Muscle of leg (tissue), 16 donors: ENCODE data around the gene PPP4R4. TPM values are rescaled to one million over a fixed set of nuclear protein-coding genes. Genes with fewer than 3 reads are reported as not detected.

ENCODE experiments used
- DNase-seq: peaks from one replicate; pipeline ENCODE4 v3.0.0; 2013
- H3K27ac ChIP-seq: one replicate; pipeline ENCODE4 v1.5.1; 2013; ENCODE audit warnings: mild to moderate bottlenecking, low read length, control low read depth
- H3K27me3 ChIP-seq: one replicate; pipeline ENCODE4 v1.6.1; 2013; ENCODE audit warnings: low read length; ENCODE audit not compliant: control insufficient read depth, insufficient read depth
- H3K36me3 ChIP-seq: one replicate; pipeline ENCODE4 v1.6.1; 2013; ENCODE audit warnings: low read length; ENCODE audit not compliant: control insufficient read depth, insufficient read depth
- H3K4me1 ChIP-seq: one replicate; pipeline ENCODE4 v1.6.1; 2013; ENCODE audit warnings: low read length; ENCODE audit not compliant: control insufficient read depth, insufficient read depth
- H3K4me3 ChIP-seq: one replicate; pipeline ENCODE4 v1.5.1; 2013; ENCODE audit warnings: low read length, control low read depth
- H3K9me3 ChIP-seq: replicated peaks from 2 replicates; pipeline ENCODE4 v1.6.1; 2013; ENCODE audit warnings: low read depth, low read length; ENCODE audit not compliant: control insufficient read depth
- WGBS: methylation state at CpG from one replicate; pipeline ENCODE4 v1.1.5; 2013; ENCODE audit warnings: missing lambda C conversion rate; ENCODE audit not compliant: insufficient coverage; 5-methylcytosine and 5-hydroxymethylcytosine counted together
- long read RNA-seq, 11 donors: transcript quantifications; one replicate each; lab custom pipeline, GENCODE V29; 2026
- polyA plus RNA-seq, 8 donors: library from polyadenylated mRNA; unstranded; fragments of 120-200 nt; gene quantifications; one replicate each; pipeline versions ENCODE4 v1.2.1 to v1.2.3, GENCODE V29; 2013; ENCODE audit warnings: inconsistent platforms in 1 of 8, low replicate concordance in 1 of 8; ENCODE audit not compliant: insufficient read length in 8 of 8, insufficient read depth in 1 of 8
- total RNA-seq: library from RNA; stranded (reverse); fragments of 120-200 nt; gene quantifications from one replicate; pipeline ENCODE4 v1.2.4, GENCODE V29; 2013

Gene PPP4R4
- total RNA-seq: 0.09 TPM
- under 1 TPM; 0.08 to 0.16 (median 0.10) TPM for polyA plus RNA-seq
- long read RNA-seq, donor 1: 0 reads
- long read RNA-seq, donor 2: 0 reads
- long read RNA-seq, donor 3: 0 reads
- long read RNA-seq, donor 4: 0 reads
- long read RNA-seq, donor 5: 0 reads
- long read RNA-seq, donor 6: 0 reads
- long read RNA-seq, donor 7: 0 reads
- long read RNA-seq, donor 8: 0 reads
- long read RNA-seq, donor 9: 0 reads
- long read RNA-seq, donor 10: 0 reads
- long read RNA-seq, donor 11: 0 reads

DNA sequence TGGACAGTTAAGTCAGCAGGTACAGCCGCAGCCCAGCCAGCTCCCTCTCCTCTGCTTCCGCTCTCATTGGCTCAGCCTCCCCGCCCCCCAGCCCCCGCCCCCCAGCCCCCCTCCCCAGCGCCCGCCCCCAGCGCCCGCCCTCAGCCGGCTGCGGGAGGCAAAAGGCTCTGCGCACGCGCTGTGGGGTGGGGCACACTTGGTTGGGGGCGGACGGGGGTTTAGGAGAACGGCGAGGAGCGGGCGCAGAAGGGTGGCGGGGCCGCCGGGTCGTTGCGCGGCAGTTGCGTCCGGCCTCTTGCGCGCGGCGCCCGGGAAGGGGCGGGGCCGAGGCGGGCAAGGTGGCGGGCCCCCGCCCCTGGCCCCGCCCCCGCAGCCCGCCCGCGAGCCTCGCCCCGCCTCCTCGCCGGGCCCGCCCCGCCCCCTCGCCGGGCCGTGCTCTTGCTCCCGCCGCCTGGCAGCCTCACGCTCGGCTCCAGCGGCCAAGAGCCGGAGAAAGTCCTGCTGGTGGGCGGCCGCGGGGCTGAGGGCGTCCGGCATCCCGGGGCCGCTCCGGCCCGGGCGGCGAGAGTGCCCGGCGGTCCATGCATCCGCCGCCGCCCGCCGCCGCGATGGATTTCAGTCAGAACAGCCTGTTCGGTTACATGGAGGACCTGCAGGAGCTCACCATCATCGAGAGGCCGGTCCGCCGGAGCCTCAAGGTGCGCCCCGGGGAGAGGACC lies at the start of gene PPP4R4:
Gene PPP4R4 (plus strand): TSS at position 438 of the 719 bp plus-strand sequence. CDS start 144 bp downstream, at position 582.
- H3K4me1 ChIP-seq: peaks cover 16% of the 10 kb centered on the region
- H3K36me3 ChIP-seq: no peaks in the 10 kb centered on the region
- H3K27me3 ChIP-seq: peaks cover 38% of the 10 kb centered on the region
- H3K27ac ChIP-seq: no peak within 1 kb of the TSS
- peak; percentile 88 for DNase-seq
- WGBS: under 1% methylated on average over 69 of the region's 84 CpGs
- H3K9me3 ChIP-seq: no peaks in the 10 kb centered on the region
- peak within 1 kb of the TSS; percentile 64 for H3K4me3 ChIP-seq

- Histone ChIP-seq H3K4me3 (no peak overlapping the region), H3K4me1 (no peaks in the 10 kb centered on the region), H3K27ac (no peak overlapping the region), H3K36me3 (no peaks in the 10 kb centered on the region), H3K27me3 (peaks cover 4% of the 10 kb centered on the region), H3K9me3 (no peaks in the 10 kb centered on the region)
- 75% methylated on average over 5 of the region's 9 CpGs for WGBS
- no peak for DNase-seq
Observed at GRCh38 chr14:94124582-94125377, 49.3 kb upstream of the PPP4R4 start.

GRCh38 chr14:94125659-94126418 lies 48.3 kb upstream of the PPP4R4 start:
- Histone ChIP-seq H3K4me1 (peaks cover 2% of the 10 kb centered on the region), H3K4me3 (no peak overlapping the region), H3K27ac (no peak overlapping the region), H3K27me3 (peaks cover 4% of the 10 kb centered on the region), H3K36me3 (no peaks in the 10 kb centered on the region), H3K9me3 (no peaks in the 10 kb centered on the region)
- no peak for DNase-seq
- WGBS: 92% methylated on average over 3 of the region's 6 CpGs

- no CpG with 5 or more reads among the region's 1 CpG for WGBS
Observed at GRCh38 chr14:94126419-94126677, 47.8 kb upstream of the PPP4R4 start.

DNA sequence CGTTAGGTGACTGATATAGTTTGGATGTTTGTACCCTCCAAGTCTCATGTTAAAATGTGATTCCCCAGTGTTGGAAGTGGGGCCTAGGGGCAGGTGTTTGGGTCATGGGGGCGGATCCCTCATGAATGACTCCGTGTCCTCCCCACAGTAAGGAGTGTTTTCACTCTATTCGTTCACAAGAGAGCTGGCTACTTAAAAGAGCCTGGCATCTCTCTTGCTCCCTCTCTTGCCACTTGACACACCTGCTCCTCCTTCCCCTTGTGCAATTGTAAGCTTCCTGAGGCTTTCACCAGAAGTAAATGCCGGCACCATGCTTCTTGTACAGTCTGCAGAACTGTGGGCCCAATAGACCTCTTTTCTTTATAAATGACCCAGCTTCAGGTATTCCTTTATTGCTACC lies 47.3 kb upstream of the PPP4R4 start:
- Histone ChIP-seq H3K27ac (no peak overlapping the region), H3K4me3 (no peak overlapping the region), H3K9me3 (no peaks in the 10 kb centered on the region), H3K27me3 (peaks cover 4% of the 10 kb centered on the region), H3K36me3 (no peaks in the 10 kb centered on the region), H3K4me1 (peaks cover 2% of the 10 kb centered on the region)
- DNase-seq: no peak
- 80% methylated on average over 2 of the region's 5 CpGs for WGBS

More at GRCh38 chr14:94126419-94126677, 47.8 kb upstream of the PPP4R4 start:
- peaks cover 4% of the 10 kb centered on the region for H3K27me3 ChIP-seq
- H3K27ac ChIP-seq: no peak overlapping the region
- DNase-seq: no peak
- H3K9me3 ChIP-seq: no peaks in the 10 kb centered on the region
- H3K4me1 ChIP-seq: peaks cover 2% of the 10 kb centered on the region
- no peaks in the 10 kb centered on the region for H3K36me3 ChIP-seq
- no peak overlapping the region for H3K4me3 ChIP-seq

GRCh38 chr14:94127330-94127729 lies 46.8 kb upstream of the PPP4R4 start:
- Histone ChIP-seq H3K4me3 (no peak overlapping the region), H3K27me3 (peaks cover 2% of the 10 kb centered on the region), H3K36me3 (no peaks in the 10 kb centered on the region), H3K27ac (no peak overlapping the region), H3K4me1 (peaks cover 2% of the 10 kb centered on the region), H3K9me3 (no peaks in the 10 kb centered on the region)
- 100% methylated on average over 1 of the region's 6 CpGs for WGBS
- no peak for DNase-seq

GRCh38 chr14:94128216-94128839 lies 45.8 kb upstream of the PPP4R4 start:
- DNase-seq: no peak
- H3K27ac ChIP-seq: no peak overlapping the region
- 79% methylated on average over 10 of the region's 14 CpGs for WGBS

DNA sequence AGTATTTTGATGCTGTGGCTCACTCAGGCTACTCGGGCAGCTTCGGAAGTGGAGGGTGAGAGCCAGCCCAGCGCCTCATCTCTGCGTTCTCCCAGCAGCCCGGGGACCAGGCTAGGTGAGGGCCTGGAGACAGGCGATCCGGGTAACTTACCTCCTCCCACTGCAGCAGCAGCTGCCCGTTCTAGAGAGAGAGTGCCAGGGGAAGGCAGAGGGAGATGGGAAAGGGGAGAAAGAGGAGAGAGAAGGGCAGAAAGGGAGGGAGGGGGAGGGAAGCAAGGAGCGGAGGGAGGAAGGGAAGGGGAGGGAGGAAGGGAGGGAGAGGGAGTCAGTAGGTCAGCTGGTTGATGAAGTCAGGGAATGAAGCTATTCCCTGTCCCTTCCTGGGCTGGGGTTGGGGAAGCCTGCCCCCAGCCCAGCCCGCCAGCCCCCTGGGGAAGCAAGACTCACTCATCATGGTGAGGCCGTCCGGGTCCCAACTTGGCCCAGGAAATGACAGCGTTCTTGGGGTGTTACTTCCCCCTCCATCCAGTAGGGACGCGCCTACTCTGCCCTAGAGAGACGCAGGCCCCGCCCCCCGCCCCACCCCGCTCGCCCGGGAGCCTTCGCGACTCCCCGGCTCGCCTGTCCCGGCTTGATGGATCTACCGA lies 44.9 kb upstream of the PPP4R4 start, which contains the start of gene IFI27L2:
Gene IFI27L2 (minus strand): TSS at position 494 of the 647 bp plus-strand sequence. CDS start 40 bp downstream, at position 454.
- WGBS: 0% methylated on average over 14 of the region's 27 CpGs

More at GRCh38 chr14:94128216-94128839, 45.8 kb upstream of the PPP4R4 start:
- Histone ChIP-seq H3K36me3 (no peaks in the 10 kb centered on the region), H3K4me3 (no peak overlapping the region), H3K27me3 (no peaks in the 10 kb centered on the region), H3K9me3 (no peaks in the 10 kb centered on the region), H3K4me1 (peaks cover 2% of the 10 kb centered on the region)

More for the DNA sequence above, 44.9 kb upstream of the PPP4R4 start, which contains the start of gene IFI27L2:
- Histone ChIP-seq H3K4me3 (peak within 1 kb of the TSS; percentile 41), H3K9me3 (no peaks in the 10 kb centered on the region), H3K27ac (peak within 1 kb of the TSS; percentile 69), H3K27me3 (no peaks in the 10 kb centered on the region), H3K4me1 (peaks cover 2% of the 10 kb centered on the region), H3K36me3 (no peaks in the 10 kb centered on the region)
- peak; percentile 88 for DNase-seq
